ENCODE measurements around the gene CRTC3.
"Not testable (repeated sequence)": the region's sequence is repeated elsewhere in the genome, so short reads cannot be mapped to it uniquely, and the experiment has no call there.

The CRTC3 gene

DNA sequence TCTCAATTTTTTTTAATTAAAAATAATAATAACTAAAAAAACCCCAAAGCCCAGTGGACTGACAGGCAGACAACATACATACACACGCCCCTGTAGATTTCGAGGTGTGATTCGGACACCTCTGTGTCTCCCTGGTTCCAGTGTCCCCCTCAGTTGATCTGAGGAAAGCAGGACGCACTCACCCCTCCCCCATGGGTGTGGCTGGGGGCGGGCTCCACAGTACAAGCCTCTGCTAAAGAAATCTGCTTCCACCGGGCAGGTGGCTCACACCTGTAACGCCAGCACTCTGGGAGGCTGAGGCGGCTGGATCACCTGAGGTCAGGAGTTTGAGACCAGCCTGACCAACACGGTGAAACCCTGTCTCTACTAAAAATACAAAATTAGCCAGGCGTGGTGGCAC, 153.6 kb downstream of the CRTC3 start:
- no peak for DNase-seq

- no peak for DNase-seq
Observed at GRCh38 chr15:90683876-90684275, 154.2 kb downstream of the CRTC3 start.

DNA sequence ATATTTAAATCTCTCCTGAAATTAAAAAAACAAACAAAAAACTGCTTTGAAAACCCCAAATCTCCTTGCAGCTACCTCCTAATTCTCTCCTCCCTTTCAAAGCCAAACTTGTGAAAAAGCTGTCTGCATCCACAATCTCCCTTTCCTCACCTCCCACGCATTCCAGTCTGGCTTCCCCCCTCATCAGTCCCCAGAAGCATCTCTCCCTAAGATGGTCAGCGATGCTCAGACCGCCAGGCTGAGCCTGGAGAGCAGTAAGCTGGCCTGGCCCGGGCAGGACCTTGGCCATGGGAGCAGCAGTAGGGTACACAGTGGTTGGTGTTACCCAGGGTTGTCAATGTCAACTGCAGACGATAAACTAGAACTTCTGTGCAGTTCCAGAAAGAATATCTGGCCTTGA, 154.6 kb downstream of the CRTC3 start:
- DNase-seq: no peak

- no peak for DNase-seq
Observed at GRCh38 chr15:90685591-90686434, 156.1 kb downstream of the CRTC3 start.

DNA sequence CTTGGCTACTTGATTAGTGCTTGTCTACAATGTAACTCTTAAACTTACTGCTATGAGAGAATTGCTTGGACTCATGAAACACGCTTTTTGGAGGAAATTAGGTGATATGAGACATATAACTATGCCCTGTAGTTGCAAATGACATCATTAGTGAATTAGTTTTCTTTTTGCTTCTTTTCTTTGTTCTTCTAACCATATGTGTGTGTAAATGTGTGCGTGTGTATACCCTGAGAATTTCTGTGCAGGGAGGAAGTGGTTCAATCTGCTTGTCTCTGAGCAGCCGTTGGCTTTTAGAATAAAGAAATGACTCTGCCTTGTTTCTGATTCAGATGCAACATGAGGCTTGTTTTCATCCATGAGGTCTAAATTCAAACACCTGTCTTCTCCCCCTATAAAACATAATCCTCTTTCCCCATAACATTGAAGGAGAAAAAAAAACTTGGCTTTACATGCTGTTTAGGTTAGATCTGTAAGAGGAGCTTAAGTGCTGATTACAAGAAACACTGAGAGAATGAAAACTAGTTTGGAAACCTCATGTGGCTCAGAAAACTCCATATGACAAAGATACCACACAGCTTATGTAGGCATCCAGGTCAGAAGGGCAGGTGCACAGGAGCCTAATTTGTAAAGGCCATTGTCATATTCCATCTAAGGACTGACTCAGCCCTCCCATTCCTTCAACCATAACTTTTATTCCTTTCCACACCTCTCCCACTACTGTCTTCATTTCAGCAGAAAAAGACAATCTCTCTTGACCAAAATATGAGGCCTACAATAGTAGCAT, 156.9 kb downstream of the CRTC3 start:
- DNase-seq: peak; percentile 93

GRCh38 chr15:90689326-90689961, 159.7 kb downstream of the CRTC3 start:
- not testable (repeated sequence) for DNase-seq

- no peak for DNase-seq
Observed at GRCh38 chr15:90690585-90690984, 160.9 kb downstream of the CRTC3 start.

DNA sequence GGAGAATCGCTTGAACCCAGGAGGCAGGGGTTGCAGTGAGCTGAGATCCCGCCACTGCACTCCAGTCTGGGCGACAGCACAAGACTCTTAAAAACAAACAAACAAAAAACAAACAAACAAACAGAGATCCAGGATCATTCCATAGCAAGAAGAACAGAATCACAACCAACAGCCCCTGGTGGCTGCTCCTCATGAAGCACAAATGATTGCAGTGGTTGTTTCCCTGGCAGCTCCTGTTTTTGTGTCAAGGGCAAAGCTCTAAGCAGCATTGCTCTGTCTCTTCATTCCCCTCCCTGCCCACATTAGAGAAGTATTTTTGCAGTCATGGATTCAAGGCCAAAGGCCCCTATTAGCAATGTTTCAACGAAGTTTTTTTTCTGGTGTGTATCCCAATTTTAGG, 161.6 kb downstream of the CRTC3 start:
- no peak for DNase-seq

- no peak for DNase-seq
Observed at GRCh38 chr15:90691982-90692773, 162.5 kb downstream of the CRTC3 start.

All from activated CD4-positive, alpha-beta T cell treated with anti-CD3 and anti-CD28 coated beads, Interleukin-2, amount 50 U/mL, for 16 hours (primary cell).